UCSD-AML1 (cell line): ENCODE results near the gene CTPS1.
A peak's percentile ranks its signal among the peaks of the same experiment; 100 is the strongest.

Source experiments
- DNase-seq: peaks from one replicate; lab custom pipeline; 2025; ENCODE audit not compliant: unreplicated experiment; lab: John Stamatoyannopoulos, UW

The CTPS1 gene

GRCh38 chr1:40965531-40965930, 14.0 kb upstream of the CTPS1 start:
- DNase-seq = no peak

- no peak for DNase-seq
Measured at GRCh38 chr1:40966417-40966816, 13.1 kb upstream of the CTPS1 start.

GRCh38 chr1:40969445-40969844, 10.1 kb upstream of the CTPS1 start:
- DNase-seq = no peak

- DNase-seq = no peak
Measured at GRCh38 chr1:40971966-40972365, 7.5 kb upstream of the CTPS1 start.

DNA sequence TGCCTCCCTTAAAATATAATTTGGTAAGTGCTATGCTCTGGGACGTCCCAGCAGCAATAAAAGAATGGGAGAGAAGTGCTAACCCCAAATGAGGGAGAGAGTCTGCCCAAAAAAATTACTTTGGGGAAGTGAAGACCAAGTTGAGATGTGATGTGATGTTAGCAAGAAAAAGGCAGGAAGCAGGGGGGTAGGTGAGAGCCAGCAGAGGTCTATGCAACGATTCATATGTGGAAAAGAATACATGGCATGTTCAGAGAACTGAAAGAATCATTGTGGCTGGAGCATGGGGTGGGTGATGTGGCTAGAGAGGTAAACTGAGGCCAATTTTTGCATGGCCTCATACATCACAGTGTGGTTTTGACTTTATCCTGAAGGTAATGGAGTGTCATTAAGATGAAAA, 5.6 kb upstream of the CTPS1 start:
- DNase-seq = no peak

DNA sequence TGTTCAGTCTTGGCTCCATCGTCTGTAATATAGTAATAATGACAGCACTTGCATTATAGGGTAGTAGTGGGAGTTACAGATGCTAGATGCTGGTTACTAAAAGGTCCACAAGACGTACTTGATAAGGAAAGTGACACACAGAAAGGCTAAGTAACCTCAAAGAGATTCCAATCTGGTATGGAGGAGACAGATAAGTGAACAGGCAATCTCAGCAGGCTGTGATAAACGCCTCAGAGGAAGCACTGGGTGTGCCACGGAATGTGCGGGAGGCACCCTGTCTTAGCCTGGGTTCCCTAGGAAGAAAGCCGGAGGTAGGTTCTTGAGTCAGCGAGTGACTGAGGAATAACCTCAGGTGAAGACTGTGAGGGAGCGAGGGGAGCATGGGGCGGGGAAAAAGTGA, 4.6 kb upstream of the CTPS1 start:
- DNase-seq = no peak

DNA sequence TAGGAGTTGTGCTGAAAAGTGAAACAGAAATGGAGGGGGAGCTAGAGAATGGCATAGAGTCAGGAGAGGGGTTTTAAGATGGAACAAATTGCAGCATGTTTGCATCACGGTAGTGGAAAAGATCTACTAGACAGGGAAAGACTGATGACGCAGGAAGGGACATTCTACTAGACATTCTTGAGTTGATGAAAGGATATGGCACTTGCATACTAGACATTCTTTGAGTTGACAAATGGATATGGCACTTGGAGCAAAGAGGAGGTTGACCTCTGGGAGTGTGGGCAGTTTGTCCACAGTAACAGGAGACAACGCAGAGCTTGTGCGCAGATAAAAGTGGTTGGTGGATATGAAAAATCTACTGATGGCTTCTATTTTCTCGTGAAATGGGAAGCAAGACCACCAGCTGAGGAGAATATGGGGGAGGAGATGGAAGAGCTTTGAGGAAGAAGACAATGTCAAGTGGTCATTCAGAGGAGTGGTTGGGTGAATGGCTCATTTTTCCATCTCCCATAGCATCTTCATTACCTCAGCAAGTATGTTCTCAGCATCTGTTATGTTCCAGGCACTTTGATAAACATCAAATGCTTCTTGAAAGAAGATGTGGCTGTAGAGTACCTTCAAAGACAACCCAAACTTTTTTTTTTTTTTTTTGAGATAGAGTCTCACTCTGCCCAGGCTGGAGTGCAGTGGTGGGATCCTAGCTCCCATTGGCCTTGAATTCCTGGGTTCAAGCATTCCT, 2.4 kb upstream of the CTPS1 start:
- DNase-seq = no peak

- no peak for DNase-seq
Measured at GRCh38 chr1:40977716-40978115, 1.8 kb upstream of the CTPS1 start.

DNA sequence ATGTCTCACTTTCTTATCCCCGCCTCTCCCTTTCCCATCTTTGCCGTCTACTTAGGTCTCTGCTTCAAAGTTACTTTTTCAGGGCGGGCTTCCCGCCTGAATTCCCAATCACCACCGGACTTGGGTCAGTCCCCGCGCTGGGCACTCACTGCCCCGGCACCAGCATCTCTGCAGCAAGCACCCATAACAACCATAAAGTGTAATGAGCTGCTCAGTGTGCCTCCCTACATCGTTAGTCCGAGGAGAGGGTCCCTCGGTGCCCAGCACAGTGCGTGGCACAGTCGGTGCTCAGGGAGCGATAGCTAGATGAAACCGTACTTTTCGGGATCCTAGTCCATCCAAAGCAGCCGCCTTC, 633 bp upstream of the CTPS1 start:
- no peak for DNase-seq

GRCh38 chr1:40980068-40980452, 564 bp downstream of the CTPS1 start:
- no peak for DNase-seq

DNA sequence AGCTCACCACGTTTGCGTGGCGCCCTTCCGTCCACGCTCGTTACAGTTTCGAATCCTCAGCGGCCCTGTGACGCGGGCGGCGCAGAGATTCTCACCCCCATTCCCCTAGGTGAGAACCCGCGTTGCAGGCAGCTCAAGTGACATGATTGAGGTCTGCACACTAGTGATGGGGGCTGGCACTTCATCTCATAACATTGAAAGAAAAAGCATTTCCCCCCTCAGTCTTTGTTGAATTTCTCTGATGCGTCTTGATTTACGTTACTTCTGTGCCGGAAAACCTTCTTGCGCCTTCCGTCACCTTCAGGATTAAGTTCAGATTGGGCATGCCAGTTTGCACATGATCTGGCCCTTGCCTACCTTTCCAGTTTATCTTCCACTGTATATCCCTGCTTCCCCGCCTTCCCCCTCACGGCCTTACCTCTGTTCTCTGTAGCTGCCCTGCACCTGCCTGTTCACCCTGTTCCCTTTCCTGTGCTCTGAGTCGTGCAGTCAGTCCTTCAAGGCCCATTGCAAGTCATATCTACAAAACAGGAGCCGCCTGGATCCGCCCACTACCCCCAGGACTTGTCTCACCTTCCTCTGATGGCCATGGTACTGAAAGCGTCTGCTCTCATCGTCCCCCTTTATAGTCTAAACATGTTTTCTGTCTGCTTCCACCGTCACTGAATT, 1.1 kb downstream of the CTPS1 start:
- DNase-seq = peak; percentile 29

DNA sequence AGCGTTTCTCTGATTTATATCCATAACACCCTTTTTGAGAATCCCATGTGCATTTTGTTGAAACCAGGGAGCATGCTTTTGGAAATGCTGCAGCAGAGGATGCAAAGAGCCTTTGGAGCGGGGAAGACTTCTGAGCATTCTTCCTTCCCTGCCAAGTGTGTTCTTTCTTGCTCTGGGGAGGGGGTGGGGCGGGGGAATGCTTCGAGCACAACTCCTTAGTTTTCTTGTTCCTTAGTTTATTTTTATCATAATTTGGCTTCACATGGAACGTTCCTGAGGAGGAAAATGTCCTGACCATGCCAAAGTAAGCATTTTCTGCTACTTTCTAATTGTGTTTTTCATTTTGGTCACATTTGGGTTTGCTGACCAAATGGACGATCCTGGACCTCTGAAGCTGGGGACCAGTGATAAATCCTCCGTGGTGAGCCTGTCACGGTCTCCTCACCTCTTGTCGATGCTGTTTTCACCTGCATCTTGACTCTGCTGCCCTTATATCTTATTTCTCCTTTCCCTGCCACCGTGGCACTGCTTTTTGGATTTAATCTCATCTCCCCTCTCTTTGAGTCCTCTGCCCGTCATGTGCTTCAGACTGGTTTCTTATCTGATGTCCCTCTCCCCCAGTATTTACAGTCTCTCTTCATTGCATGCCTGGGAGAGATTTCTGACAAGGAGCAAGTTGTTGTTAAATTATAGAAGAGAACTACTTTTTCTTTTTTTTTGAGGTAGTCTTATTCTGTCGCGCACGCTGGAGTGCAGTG, 2.4 kb downstream of the CTPS1 start:
- no peak for DNase-seq

GRCh38 chr1:40982721-40983120, 3.2 kb downstream of the CTPS1 start:
- DNase-seq = no peak

DNA sequence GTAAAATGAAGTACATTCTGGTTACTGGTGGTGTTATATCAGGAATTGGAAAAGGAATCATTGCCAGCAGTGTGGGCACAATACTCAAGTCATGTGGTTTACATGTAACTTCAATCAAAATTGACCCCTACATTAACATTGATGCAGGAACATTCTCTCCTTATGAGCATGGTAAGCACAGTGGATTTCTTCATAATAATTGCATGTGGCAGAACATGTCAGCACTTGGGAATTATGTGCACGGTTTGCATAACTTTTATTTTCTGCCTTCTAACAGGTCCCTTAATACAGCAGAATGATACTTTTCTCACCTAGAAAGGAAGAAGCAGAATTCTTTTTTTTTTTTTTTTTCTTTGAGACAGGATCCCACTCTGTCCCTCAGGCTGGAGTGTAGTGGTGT, 3.8 kb downstream of the CTPS1 start:
- no peak for DNase-seq

DNA sequence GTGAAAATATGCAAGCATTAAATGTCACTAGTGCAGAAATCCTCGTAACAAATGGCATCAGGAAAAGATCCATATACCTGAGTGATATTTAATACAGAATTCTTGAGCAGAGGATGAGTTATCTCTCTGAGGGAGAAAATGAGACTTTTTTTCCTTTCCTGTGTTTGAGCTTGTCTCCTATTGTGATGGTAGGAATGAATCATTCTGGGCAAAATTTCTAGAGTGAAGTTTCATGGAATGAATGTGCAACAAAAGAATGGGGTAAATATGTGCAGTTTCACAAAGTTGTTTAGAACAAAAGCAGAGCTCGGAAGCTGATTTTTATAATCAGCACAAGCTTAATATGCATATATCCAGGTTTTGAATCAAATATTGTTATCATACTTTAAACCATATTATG, 4.6 kb downstream of the CTPS1 start:
- no peak for DNase-seq

GRCh38 chr1:40984531-40984930, 5.0 kb downstream of the CTPS1 start:
- DNase-seq = no peak

DNA sequence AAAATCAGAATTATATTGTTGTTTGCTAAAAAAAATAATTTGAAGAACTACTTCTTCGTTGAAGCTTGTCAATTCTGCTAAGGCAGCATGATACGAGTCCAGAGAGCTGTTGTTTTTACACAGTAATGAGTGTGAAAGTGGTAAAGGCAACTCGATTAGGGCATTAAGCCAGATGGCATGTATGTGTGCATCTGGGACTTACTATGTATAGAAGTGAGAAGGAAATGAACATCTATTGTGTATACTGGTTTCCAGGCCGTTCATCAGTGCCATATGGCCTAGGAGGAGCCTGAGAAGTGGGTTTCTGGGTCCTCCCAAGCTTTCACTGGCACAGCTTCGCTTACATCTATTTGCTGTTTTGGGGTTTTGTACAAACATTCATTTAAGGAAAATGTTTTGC, 5.7 kb downstream of the CTPS1 start:
- DNase-seq = no peak

- no peak for DNase-seq
Measured at GRCh38 chr1:40985875-40986274, 6.4 kb downstream of the CTPS1 start.

- DNase-seq = no peak
Measured at GRCh38 chr1:40986328-40986783, 6.9 kb downstream of the CTPS1 start.

DNA sequence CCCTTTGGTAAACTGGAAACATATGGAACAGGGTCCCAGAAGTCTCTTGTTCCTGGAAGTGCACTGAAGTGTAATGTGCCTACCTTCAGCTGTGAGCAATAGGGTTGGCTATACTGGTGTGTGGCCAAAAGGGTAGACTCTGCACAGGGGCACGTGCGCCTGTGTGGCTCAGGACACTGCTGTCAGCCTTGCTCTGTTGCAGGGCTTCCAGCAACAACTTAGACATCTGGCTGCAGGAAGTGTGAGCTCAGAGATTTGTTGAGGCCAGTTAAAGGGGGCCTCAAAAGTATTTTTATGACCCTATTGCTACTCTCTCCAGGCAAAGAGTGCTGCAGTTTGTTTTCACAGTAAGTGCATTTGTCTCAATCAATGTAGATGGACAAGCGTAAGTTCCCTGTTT, 7.5 kb downstream of the CTPS1 start:
- no peak for DNase-seq

DNA sequence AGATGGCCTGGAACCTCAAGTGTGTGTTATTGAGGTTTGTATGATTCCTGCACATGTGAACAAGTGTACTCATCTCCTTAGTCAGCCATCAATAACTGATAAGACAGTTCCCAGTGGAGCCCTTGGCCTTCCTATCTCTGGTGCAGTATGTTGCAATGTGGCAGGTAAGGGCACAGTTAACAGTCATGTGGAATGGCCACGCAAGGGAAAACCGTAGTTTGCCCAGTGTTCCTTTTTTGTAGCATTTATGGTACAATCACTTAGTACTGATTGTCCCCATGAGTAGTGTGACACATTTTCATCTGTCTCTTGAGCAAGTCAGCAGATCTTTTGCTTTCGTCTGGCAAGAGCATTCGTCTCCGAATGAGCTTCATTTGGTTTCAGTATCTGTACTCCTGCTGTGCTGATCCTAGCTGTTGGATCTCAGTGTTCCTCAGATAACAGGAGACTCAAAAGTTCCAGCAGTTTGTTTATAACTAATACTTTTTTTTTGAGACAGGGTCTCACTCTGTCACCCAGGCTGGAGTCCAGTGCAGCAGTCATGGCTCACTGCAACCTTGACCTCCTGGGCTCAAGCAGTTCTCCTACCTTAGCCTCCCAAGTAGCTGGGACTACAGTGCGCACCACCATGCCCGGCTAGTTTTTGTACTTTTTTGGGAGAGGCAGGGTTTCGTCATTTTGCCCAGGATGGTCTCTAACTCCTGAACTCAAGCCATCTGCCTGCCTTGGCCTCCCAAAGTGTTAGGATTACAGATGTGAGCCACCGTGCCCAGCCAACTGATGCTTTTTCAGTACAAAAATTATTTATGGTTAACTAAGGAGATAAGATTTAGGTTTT, 8.2 kb downstream of the CTPS1 start:
- no peak for DNase-seq
